Measurements from ENCODE around the gene CAMKMT.

The CAMKMT gene

DNA sequence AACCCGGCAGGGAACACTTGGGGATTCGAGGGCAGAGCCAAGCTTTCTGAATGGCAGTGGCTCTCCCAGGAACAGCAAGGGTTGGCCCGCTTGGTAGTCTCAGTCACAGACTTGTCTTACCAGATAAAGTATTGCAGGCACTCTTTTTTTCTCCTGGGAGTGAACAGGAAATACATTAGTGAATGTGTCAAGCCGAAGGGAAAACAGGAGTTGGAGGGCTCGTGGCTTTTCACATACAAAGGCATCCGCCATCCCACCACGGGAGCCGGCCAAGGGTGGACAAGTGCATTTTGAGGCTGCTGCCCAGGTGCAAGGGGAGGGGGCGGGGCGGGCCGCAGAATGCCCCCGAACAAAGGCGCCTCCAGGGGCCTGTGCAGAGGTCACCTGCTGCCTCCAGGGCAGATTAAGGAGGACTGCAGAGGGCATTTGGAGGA is 416.5 kb downstream of the CAMKMT start:
- no peak overlapping the region for H3K4me3 ChIP-seq (replicated peaks; ENCODE audit: low read depth, low read length)
- peak; percentile 6 for DNase-seq (ENCODE audit: low read depth)
- TF ChIP-seq, protein P1, sequence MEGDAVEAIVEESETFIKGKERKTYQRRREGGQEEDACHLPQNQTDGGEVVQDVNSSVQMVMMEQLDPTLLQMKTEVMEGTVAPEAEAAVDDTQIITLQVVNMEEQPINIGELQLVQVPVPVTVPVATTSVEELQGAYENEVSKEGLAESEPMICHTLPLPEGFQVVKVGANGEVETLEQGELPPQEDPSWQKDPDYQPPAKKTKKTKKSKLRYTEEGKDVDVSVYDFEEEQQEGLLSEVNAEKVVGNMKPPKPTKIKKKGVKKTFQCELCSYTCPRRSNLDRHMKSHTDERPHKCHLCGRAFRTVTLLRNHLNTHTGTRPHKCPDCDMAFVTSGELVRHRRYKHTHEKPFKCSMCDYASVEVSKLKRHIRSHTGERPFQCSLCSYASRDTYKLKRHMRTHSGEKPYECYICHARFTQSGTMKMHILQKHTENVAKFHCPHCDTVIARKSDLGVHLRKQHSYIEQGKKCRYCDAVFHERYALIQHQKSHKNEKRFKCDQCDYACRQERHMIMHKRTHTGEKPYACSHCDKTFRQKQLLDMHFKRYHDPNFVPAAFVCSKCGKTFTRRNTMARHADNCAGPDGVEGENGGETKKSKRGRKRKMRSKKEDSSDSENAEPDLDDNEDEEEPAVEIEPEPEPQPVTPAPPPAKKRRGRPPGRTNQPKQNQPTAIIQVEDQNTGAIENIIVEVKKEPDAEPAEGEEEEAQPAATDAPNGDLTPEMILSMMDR (IDR thresholded peaks at IDR 0.05; ENCODE audit: low read length, missing control alignments): no peak

DNA sequence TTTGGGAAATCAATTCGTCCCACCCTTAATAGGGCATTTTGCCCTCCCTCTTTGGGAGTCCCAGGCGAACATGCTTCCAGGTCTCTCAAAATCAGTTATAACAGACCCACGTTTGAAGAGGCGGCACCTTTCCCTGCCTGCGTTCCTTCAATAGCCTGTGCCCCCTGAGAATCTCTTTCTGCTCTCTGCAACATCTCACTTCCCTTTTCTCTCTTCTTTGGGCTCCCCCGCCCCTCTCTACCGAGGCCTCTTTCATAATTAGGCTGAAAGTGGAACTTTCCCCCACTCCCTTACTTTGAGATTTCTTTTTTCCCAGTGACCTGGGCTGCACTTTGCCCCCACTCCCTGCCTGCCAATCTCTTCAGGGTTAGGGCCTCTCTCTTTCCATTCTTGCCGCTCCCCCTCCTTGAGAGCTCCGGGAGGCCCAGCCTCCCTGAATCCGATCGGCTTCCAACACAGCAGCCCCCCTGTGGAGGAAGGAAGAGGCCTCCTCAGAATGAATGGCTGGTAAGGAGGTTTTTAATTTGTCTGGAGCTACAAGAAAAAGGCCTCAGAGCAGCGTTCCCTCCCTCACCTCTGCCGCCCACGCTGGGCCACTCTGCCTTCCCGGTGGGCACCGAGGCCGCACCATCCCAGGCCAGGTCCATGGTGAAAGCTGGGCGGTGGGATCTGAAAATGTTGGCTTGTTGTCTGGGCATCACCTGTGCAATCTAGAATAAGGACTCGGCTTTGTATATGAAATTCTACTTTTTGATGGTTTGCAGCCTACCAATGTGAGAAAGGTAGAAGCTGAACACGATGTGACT is 417.1 kb downstream of the CAMKMT start:
- TF ChIP-seq, protein P1 (IDR thresholded peaks at IDR 0.05; ENCODE audit: low read length, missing control alignments): no peak
- DNase-seq (ENCODE audit: low read depth): no peak
- no peak overlapping the region for H3K4me3 ChIP-seq (replicated peaks; ENCODE audit: low read depth, low read length)

DNA sequence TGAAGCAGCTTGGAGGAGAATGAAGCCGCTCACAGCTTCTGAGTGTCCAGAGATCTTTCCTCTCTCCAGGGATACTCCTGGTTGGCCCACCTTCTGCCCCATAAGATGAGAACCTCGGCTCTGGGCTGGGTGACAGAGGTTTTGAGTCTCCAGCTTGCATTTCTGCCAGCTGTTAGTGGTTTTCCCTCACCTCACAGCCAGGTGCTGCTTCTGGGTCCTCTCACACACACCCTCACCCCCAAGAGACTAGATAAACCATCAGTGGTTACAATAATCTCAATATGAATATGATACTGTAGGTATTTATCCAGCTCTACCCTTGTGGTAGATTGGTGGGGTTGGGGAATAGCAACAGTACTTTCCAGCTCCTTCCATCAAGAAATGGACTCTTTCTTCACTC is 418.0 kb downstream of the CAMKMT start:
- H3K4me3 ChIP-seq (replicated peaks; ENCODE audit: low read depth, low read length): no peak overlapping the region
- TF ChIP-seq, protein P1 (IDR thresholded peaks at IDR 0.05; ENCODE audit: low read length, missing control alignments): no peak
- DNase-seq (ENCODE audit: low read depth): no peak

DNA sequence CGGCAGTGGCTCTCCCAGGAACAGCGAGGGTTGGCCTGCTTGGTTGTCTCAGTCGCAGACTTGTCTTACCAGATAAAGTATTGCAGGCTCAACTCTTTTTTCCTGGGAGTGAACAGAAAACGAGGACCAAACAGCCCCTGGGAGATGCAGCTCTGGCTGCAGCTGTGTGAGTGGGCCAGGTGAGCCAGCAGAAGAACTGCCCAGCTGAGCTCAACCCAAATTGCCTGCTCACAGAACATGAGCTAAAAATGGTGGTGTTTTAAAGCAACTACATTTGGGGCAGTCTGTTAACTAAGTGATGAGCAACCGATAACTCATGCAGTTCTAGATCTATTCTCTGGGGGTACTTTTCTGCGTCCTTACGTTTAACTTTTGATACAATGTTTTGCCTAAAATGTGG is 418.7 kb downstream of the CAMKMT start:
- DNase-seq (ENCODE audit: low read depth): no peak
- TF ChIP-seq, protein P1 (IDR thresholded peaks at IDR 0.05; ENCODE audit: low read length, missing control alignments): no peak
- no peak overlapping the region for H3K4me3 ChIP-seq (replicated peaks; ENCODE audit: low read depth, low read length)

DNA sequence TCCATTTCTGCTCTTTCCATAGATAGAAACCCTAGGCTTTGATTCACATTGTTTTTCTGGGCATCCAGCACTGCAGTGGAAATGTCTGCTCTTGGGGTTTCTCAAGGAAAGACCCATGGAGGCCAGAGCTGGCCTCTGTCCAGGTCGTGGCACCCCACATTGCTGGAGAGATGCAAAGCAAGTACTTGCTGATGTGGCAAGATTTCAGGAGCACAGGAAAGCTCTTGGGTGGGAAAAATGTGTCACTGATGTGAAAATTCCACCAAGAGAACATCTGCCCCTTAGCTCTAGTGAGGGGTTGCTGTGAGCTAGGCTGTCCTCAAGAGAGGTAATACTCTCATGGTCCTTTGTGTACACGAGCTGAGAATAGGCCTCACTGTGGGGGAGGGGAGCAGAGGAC is 423.7 kb downstream of the CAMKMT start:
- no peak for DNase-seq (ENCODE audit: low read depth)
- TF ChIP-seq, protein P1 (IDR thresholded peaks at IDR 0.05; ENCODE audit: low read length, missing control alignments): no peak
- no peak overlapping the region for H3K4me3 ChIP-seq (replicated peaks; ENCODE audit: low read depth, low read length)

DNA sequence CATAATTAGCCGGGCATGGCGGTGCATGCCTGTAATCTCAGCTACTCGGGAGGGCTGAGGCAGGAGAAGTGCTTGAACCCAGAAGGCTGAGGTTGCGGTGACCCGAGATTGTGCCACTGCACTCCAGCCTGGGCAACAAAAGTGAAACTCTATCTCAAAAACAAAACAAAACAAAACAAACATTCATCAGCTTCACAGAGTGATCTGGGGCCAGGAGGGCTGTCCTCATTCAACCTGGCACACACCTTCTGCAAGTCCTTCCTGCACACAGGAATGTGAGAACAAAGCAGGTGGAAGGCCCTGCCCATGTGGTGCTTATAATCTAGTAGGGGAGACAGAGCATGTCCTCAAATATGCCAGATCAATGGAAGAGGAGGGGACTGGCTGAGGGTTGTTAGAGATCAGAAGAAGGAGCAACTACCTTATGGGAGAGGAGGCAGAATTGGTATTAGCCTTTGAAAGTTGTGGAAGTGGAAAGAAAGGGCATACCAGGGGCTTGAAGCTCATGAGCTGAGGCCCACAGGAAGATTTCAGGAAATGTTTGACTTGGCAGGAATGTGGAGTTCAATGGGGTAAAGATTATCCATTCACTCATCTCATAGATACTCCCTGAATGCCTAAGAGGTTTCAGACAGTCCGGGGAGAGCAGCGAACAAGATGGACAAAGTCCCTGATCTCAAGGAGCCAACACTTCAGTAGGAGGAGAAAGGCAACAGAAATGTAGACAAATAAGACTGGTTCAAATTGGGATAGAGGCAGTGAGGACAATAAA is 424.5 kb downstream of the CAMKMT start:
- no peak overlapping the region for H3K4me3 ChIP-seq (replicated peaks; ENCODE audit: low read depth, low read length)
- TF ChIP-seq, protein P1 (IDR thresholded peaks at IDR 0.05; ENCODE audit: low read length, missing control alignments): no peak
- no peak for DNase-seq (ENCODE audit: low read depth)
